GM23248 (cell line): ENCODE data around the gene POLA2.

ENCODE experiments used
- EZH2 ChIP-seq: fragments of 200-600 bp; sonication (generic); IDR thresholded peaks from 2 replicates; pipeline ENCODE4 v1.6.1; 2018; ENCODE audit warnings: antibody characterized with exemption, mild to moderate bottlenecking; ENCODE audit not compliant: insufficient read depth, poor library complexity, severe bottlenecking
- EZH2phosphoT487 ChIP-seq: fragments of 200-600 bp; sonication (generic); IDR thresholded peaks from 2 replicates; pipeline ENCODE4 v1.6.1; 2018; ENCODE audit warnings: antibody characterized with exemption, moderate library complexity, mild to moderate bottlenecking, low read depth; ENCODE audit not compliant: insufficient read depth

DNA sequence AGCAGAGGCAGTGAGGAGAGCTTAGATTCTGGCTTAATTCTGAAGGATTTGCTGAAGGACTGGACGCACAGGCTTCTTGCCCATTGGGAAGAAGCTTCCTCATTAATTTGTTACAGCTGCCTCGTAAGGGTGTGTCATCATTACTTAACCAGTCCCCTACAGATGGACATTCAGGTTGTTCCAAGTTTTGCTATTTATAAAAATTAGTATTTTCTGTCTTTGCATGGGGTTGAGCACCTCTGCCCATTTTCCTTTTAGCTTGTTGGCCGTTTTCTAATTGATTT, 41.9 kb upstream of the POLA2 start:
- TF ChIP-seq EZH2phosphoT487 (no peak), EZH2 (no peak)
